Smooth muscle cell (in vitro differentiated cells): Measurements from ENCODE around the gene CD59. TPM values are rescaled to one million over a fixed set of nuclear protein-coding genes. Genes with fewer than 3 reads are reported as not detected.
"Not testable (repeated sequence)": the region's sequence is repeated elsewhere in the genome, so short reads cannot be mapped to it uniquely, and the experiment has no call there.

ENCODE experiments used
- DNase-seq: peaks from one replicate; lab custom pipeline; 2025; ENCODE audit not compliant: unreplicated experiment; lab: John Stamatoyannopoulos, UW
- H2AFZ ChIP-seq: fragments of 200-600 bp; sonication (generic); 2 replicates; pipeline ENCODE4 v1.6.0; 2016; ENCODE audit warnings: antibody characterized with exemption, low read depth, mild to moderate bottlenecking
- H3F3A ChIP-seq: fragments of 200-600 bp; sonication (generic); 2 replicates; pipeline ENCODE4 v1.6.0; 2017; ENCODE audit warnings: antibody characterized with exemption, low read depth
- H3K27ac ChIP-seq: fragments of 200-600 bp; sonication (generic); 2 replicates; pipeline ENCODE4 v1.5.1; 2016; ENCODE audit warnings: low read depth, mild to moderate bottlenecking
- H3K27me3 ChIP-seq: fragments of 200-600 bp; sonication (generic); 2 replicates; pipeline ENCODE4 v1.6.1; 2016; ENCODE audit warnings: low read depth, mild to moderate bottlenecking
- H3K36me3 ChIP-seq: fragments of 200-600 bp; sonication (generic); 2 replicates; pipeline ENCODE4 v1.5.1; 2016; ENCODE audit warnings: low read depth
- H3K4me1 ChIP-seq: fragments of 200-600 bp; sonication (generic); 2 replicates; pipeline ENCODE4 v1.5.1; 2016; ENCODE audit warnings: low read depth
- H3K4me2 ChIP-seq: fragments of 200-600 bp; sonication (generic); 2 replicates; pipeline ENCODE4 v1.6.0; 2016; ENCODE audit warnings: mild to moderate bottlenecking
- H3K4me3 ChIP-seq: fragments of 200-600 bp; sonication (generic); 2 replicates; pipeline ENCODE4 v1.5.1; 2016; ENCODE audit warnings: mild to moderate bottlenecking
- H3K79me2 ChIP-seq: fragments of 200-600 bp; sonication (generic); 2 replicates; pipeline ENCODE4 v1.6.0; 2016; ENCODE audit warnings: low read depth, mild to moderate bottlenecking
- H3K9ac ChIP-seq: fragments of 200-600 bp; sonication (generic); 2 replicates; pipeline ENCODE4 v1.6.0; 2016; ENCODE audit warnings: low read depth
- H3K9me3 ChIP-seq: fragments of 200-600 bp; sonication (generic); replicated peaks from 2 replicates; pipeline ENCODE4 v1.5.1; 2016; ENCODE audit warnings: low read depth
- H4K20me1 ChIP-seq: fragments of 200-600 bp; sonication (generic); 2 replicates; pipeline ENCODE4 v1.6.0; 2016; ENCODE audit warnings: low read depth
- CTCF ChIP-seq: fragments of 200-600 bp; sonication (generic); IDR thresholded peaks from 2 replicates; pipeline ENCODE4 v1.5.1; 2017; ENCODE audit warnings: borderline replicate concordance, mild to moderate bottlenecking, antibody characterized with exemption; ENCODE audit not compliant: insufficient read depth, poor library complexity, severe bottlenecking
- WGBS: methylation state at CpG from one replicate; pipeline ENCODE4 v1.1.7; 2016; ENCODE audit warnings: low lambda C conversion rate; 5-methylcytosine and 5-hydroxymethylcytosine counted together
- polyA plus RNA-seq: library from polyadenylated mRNA; unstranded; fragments of >200 nt; fragmentation: Nextera tagmentation; extraction: Ambion mirVana; gene quantifications from 2 replicates; pipeline ENCODE4 v1.2.1, GENCODE V29; 2016
- total RNA-seq: library from RNA; depleted of rRNA; stranded (reverse); fragments of >200 nt; gene quantifications from 2 replicates; pipeline ENCODE4 v1.2.3, GENCODE V29; 2014

Gene CD59
- total and polyA plus RNA-seq, 2 experiments from 2014 or later = 291 to 563 TPM

- no peak for TF ChIP-seq CTCF
- Histone ChIP-seq H3K4me2 (no peak overlapping the region), H4K20me1 (peaks cover 39% of the 10 kb centered on the region), H2AFZ (no peak overlapping the region), H3K4me1 (no peaks in the 10 kb centered on the region), H3K9ac (no peak overlapping the region), H3K79me2 (no peaks in the 10 kb centered on the region), H3K27me3 (no peaks in the 10 kb centered on the region), H3K36me3 (peaks cover 37% of the 10 kb centered on the region), H3K4me3 (no peak overlapping the region), H3F3A (no peaks in the 10 kb centered on the region), H3K27ac (no peak overlapping the region), H3K9me3 (no peaks in the 10 kb centered on the region)
- no peak for DNase-seq
- WGBS = 62% methylated on average over 1 of the region's 1 CpG
Observed at GRCh38 chr11:33708985-33709384, 27.2 kb downstream of the CD59 start.

DNA sequence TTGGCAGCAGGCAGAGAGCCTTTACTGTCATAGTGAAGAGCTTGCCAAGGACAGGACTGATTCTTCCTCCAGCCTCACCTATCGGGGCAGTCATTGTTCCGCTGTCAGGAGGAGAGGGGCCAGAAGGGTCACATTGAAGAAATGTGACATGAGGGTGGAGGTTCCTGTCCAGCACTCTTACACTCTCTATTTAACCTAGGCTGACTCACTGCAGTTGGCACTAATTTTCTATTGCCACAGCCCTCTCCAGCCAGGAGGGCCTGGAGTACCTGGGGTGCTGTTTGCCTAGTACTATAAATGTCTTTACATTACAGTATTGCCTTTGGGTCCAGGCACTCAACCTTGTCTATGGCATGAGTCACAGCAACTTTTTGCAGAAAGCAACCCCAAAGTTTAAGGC, 28.4 kb downstream of the CD59 start:
- H3K27ac ChIP-seq, H3K27me3 ChIP-seq, H3K9ac ChIP-seq, H3K4me1 ChIP-seq, H2AFZ ChIP-seq, DNase-seq, H3K4me3 ChIP-seq, H3K4me2 ChIP-seq, H3K79me2 ChIP-seq, H3F3A ChIP-seq, H3K9me3 ChIP-seq: not testable (repeated sequence)
- H4K20me1 ChIP-seq = peaks cover 29% of the 10 kb centered on the region
- WGBS = 85% methylated on average over 2 of the region's 2 CpGs
- peaks cover 29% of the 10 kb centered on the region for H3K36me3 ChIP-seq

DNA sequence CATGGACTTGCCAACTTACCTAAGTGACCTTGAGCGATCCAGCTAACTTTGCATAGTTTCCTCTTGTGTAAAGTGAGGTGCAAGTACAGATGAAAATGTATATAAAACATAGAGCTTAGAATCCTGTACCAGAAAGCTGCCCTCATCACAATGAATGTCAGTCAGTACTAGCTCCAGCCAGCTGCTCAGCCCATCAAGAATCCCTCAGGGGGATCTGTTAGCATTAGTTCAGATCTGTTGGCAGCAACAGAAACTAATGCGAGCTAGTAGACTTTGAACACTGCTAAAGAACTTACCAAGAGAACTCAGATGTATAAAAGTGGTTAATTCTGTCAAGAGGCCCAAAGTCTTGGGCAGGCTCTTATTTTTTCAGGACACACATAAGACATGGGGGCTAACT, 29.3 kb downstream of the CD59 start:
- TF ChIP-seq CTCF = no peak
- DNase-seq = no peak
- H3K27me3 ChIP-seq = no peaks in the 10 kb centered on the region
- no peaks in the 10 kb centered on the region for H3F3A ChIP-seq
- H3K36me3 ChIP-seq = peaks cover 29% of the 10 kb centered on the region
- H3K79me2 ChIP-seq = no peaks in the 10 kb centered on the region
- H3K27ac ChIP-seq = no peak overlapping the region
- H2AFZ ChIP-seq = no peak overlapping the region
- H3K4me1 ChIP-seq = peaks cover 2% of the 10 kb centered on the region
- no peak overlapping the region for H3K4me3 ChIP-seq
- H3K4me2 ChIP-seq = no peak overlapping the region
- no peaks in the 10 kb centered on the region for H3K9me3 ChIP-seq
- WGBS = 99% methylated on average over 2 of the region's 2 CpGs
- H3K9ac ChIP-seq = no peak overlapping the region
- peaks cover 29% of the 10 kb centered on the region for H4K20me1 ChIP-seq

GRCh38 chr11:33706546-33706945, 29.7 kb downstream of the CD59 start:
- H3K79me2 ChIP-seq = no peaks in the 10 kb centered on the region
- 96% methylated on average over 2 of the region's 2 CpGs for WGBS

More at GRCh38 chr11:33706546-33706945, 29.7 kb downstream of the CD59 start:
- Histone ChIP-seq H3F3A (no peaks in the 10 kb centered on the region), H4K20me1 (peaks cover 29% of the 10 kb centered on the region), H3K4me2 (no peak overlapping the region), H3K4me1 (peaks cover 6% of the 10 kb centered on the region), H3K9ac (no peak overlapping the region), H3K9me3 (no peaks in the 10 kb centered on the region), H3K36me3 (peaks cover 29% of the 10 kb centered on the region), H3K4me3 (no peak overlapping the region), H3K27me3 (no peaks in the 10 kb centered on the region), H2AFZ (no peak overlapping the region), H3K27ac (no peak overlapping the region)
- no peak for TF ChIP-seq CTCF
- DNase-seq = no peak
